ENCODE measurements around the gene ZNRF3.

The ZNRF3 gene

GRCh38 chr22:29011240-29012100 lies 128.1 kb downstream of the ZNRF3 start:
- TF ChIP-seq FOXM1 (IDR thresholded peaks at IDR 0.05; ENCODE audit: borderline replicate concordance, low read depth) (no peak), CEBPB (IDR thresholded peaks at IDR 0.05) (no peak), NFIC (IDR thresholded peaks at IDR 0.05) (no peak), MAX (IDR thresholded peaks at IDR 0.05) (no peak), REST (IDR thresholded peaks at IDR 0.05; ENCODE audit: low read depth) (no peak), USF1 (IDR thresholded peaks at IDR 0.05) (no peak), CREB1 (IDR thresholded peaks at IDR 0.05; ENCODE audit: low read depth) (no peak), TAF1 (IDR thresholded peaks at IDR 0.05; ENCODE audit: low read depth) (no peak), YY1 (IDR thresholded peaks at IDR 0.05; ENCODE audit: low read depth) (no peak), TEAD4 (IDR thresholded peaks at IDR 0.05) (no peak)

- no peak for TF ChIP-seq FOXM1 (IDR thresholded peaks at IDR 0.05; ENCODE audit: borderline replicate concordance, low read depth)
- no peak for TF ChIP-seq TAF1 (IDR thresholded peaks at IDR 0.05; ENCODE audit: low read depth)
- no peak for TF ChIP-seq CREB1 (IDR thresholded peaks at IDR 0.05; ENCODE audit: low read depth)
- no peak for TF ChIP-seq TCF12 (IDR thresholded peaks at IDR 0.05; ENCODE audit: low read depth)
- TF ChIP-seq YY1 (IDR thresholded peaks at IDR 0.05; ENCODE audit: low read depth) = no peak
- TF ChIP-seq EGR1 (IDR thresholded peaks at IDR 0.05) = no peak
- TF ChIP-seq RAD21 (IDR thresholded peaks at IDR 0.05; ENCODE audit: low read depth) = no peak
- TF ChIP-seq USF1 (IDR thresholded peaks at IDR 0.05) = no peak
- TF ChIP-seq TEAD4 (IDR thresholded peaks at IDR 0.05) = no peak
- no peak for TF ChIP-seq ZBTB7A (IDR thresholded peaks at IDR 0.05; ENCODE audit: low read depth)
- TF ChIP-seq EP300 (IDR thresholded peaks at IDR 0.05; ENCODE audit: borderline replicate concordance) = no peak
- TF ChIP-seq REST (IDR thresholded peaks at IDR 0.05; ENCODE audit: low read depth) = no peak
- no peak for TF ChIP-seq CEBPB (IDR thresholded peaks at IDR 0.05)
- no peak for TF ChIP-seq NFIC (IDR thresholded peaks at IDR 0.05)
- TF ChIP-seq MAX (IDR thresholded peaks at IDR 0.05) = no peak
Observed at GRCh38 chr22:29012101-29012433, 128.7 kb downstream of the ZNRF3 start.

- TF ChIP-seq TEAD4 (IDR thresholded peaks at IDR 0.05) (no peak), ZBTB7A (IDR thresholded peaks at IDR 0.05; ENCODE audit: low read depth) (no peak), TCF12 (IDR thresholded peaks at IDR 0.05; ENCODE audit: low read depth) (no peak), CEBPB (IDR thresholded peaks at IDR 0.05) (no peak), REST (IDR thresholded peaks at IDR 0.05; ENCODE audit: low read depth) (no peak), MAX (IDR thresholded peaks at IDR 0.05) (no peak), TAF1 (IDR thresholded peaks at IDR 0.05; ENCODE audit: low read depth) (no peak)
Observed at GRCh38 chr22:29012952-29013351, 129.6 kb downstream of the ZNRF3 start.

GRCh38 chr22:29014293-29014692 lies 130.9 kb downstream of the ZNRF3 start:
- no peak for TF ChIP-seq MAX (IDR thresholded peaks at IDR 0.05)
- no peak for TF ChIP-seq ZBTB7A (IDR thresholded peaks at IDR 0.05; ENCODE audit: low read depth)
- no peak for TF ChIP-seq YY1 (IDR thresholded peaks at IDR 0.05; ENCODE audit: low read depth)
- TF ChIP-seq TCF12 (IDR thresholded peaks at IDR 0.05; ENCODE audit: low read depth) = no peak
- TF ChIP-seq REST (IDR thresholded peaks at IDR 0.05; ENCODE audit: low read depth) = no peak
- TF ChIP-seq RAD21 (IDR thresholded peaks at IDR 0.05; ENCODE audit: low read depth) = no peak
- TF ChIP-seq EP300 (IDR thresholded peaks at IDR 0.05; ENCODE audit: borderline replicate concordance) = no peak
- TF ChIP-seq USF1 (IDR thresholded peaks at IDR 0.05) = no peak
- TF ChIP-seq CEBPB (IDR thresholded peaks at IDR 0.05) = no peak
- TF ChIP-seq TEAD4 (IDR thresholded peaks at IDR 0.05) = no peak
- TF ChIP-seq FOXM1 (IDR thresholded peaks at IDR 0.05; ENCODE audit: borderline replicate concordance, low read depth) = no peak
- TF ChIP-seq EGR1 (IDR thresholded peaks at IDR 0.05) = no peak
- no peak for TF ChIP-seq CREB1 (IDR thresholded peaks at IDR 0.05; ENCODE audit: low read depth)
- no peak for TF ChIP-seq TAF1 (IDR thresholded peaks at IDR 0.05; ENCODE audit: low read depth)
- no peak for TF ChIP-seq NFIC (IDR thresholded peaks at IDR 0.05)

Data from Ishikawa (cell line).